ENCODE results near the gene B3GNT3. TPM values are rescaled to one million over a fixed set of nuclear protein-coding genes. Genes with fewer than 3 reads are reported as not detected.

Gene B3GNT3
- total RNA-seq, 2 donors from 2014 or later, result 108 to 132 TPM

DNA sequence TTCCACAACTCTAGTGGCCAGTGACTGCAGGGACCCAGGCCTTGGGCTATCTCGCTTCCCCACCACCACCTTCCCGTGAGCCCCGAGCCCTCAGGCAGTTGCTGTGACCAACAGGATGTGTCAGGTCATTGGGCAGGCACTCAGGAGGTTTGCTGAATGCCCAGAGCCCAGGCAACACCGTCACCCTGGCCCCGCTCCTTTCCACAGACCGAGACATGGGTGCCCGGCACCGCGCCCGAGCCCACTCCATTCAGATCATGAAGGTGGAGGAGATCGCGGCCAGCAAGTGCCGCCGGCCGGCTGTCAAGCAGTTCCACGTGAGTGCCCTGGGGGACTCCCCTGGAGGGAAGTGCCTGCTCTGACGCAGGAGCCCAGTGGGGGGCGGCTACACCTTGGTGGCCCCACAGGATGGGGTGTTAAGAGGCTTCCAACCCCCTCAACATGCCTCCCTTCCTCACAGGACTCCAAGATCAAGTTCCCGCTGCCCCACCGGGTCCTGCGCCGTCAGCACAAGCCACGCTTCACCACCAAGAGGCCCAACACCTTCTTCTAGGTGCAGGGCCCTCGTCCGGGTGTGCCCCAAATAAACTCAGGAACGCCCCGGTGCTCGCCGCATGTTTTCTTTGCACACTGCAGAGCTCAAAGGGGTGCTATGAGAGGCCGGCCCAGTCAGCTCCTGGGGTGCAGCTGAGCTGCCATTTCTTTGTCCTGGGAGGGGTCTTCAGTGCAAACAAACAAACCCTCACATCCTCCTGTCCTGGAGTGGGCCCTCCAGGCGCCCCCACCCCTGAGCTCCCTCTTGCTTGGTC, 68.0 kb downstream of the B3GNT3 start:
- Histone ChIP-seq H3K4me1 (peaks cover 9% of the 10 kb centered on the region), H3K9me3 (no peaks in the 10 kb centered on the region), H3K27ac (peak overlapping the region; percentile 61), H3K9ac (ENCODE audit: low read depth in 2 of 2, low read length in 2 of 2) (peak overlapping the region in 1 of 2 donors; percentile 96), H3K36me3 (peaks cover 24% of the 10 kb centered on the region), H3K27me3 (no peaks in the 10 kb centered on the region), H3K4me3 (no peak overlapping the region)
- intact Hi-C loops (cut with DNase I), result loop anchor here (2.0 kb wide), 1 partner anchor 70 kb away; the partner anchor contains the start of gene CCDC124
- no peak for DNase-seq
- TF ChIP-seq CTCF (IDR thresholded peaks at IDR 0.05), result no peak

Other genes with a start within 250 kb of the B3GNT3 start
- gene COLGALT1, start 239.5 kb upstream of the B3GNT3 start, total RNA-seq, result 10 to 100 TPM; 51.4 to 90.9 TPM
- under 1 TPM; 0.29 to 0.62 TPM for gene UNC13A, start 106.8 kb upstream of the B3GNT3 start, total RNA-seq
- 10 to 100 TPM; 48.1 to 57.1 TPM for gene MAP1S, start 75.7 kb upstream of the B3GNT3 start, total RNA-seq
- 1 to 10 TPM; 3.9 to 9.2 TPM for gene FCHO1, start 43.7 kb upstream of the B3GNT3 start, total RNA-seq
- not detected for gene INSL3, start 26.4 kb downstream of the B3GNT3 start, total RNA-seq
- gene JAK3, start 52.8 kb downstream of the B3GNT3 start, total RNA-seq, result 1 to 10 TPM; 3.1 to 4.0 TPM
- 1,000 to 10,000 TPM; 1,592 to 1,923 TPM for gene RPL18A, start 64.8 kb downstream of the B3GNT3 start, total RNA-seq
- gene SLC5A5, start 76.8 kb downstream of the B3GNT3 start, total RNA-seq, result not detected
- gene CCDC124, start 137.9 kb downstream of the B3GNT3 start, total RNA-seq, result 100 to 1,000 TPM in 1 of 2 donors, 10 to 100 TPM in 1; 45.2 to 122 TPM
- not detected for gene KCNN1, start 172.0 kb downstream of the B3GNT3 start, total RNA-seq
- gene ARRDC2, start 213.0 kb downstream of the B3GNT3 start, total RNA-seq, result 10 to 100 TPM; 15.8 to 16.4 TPM